ENCODE results near the gene HSD17B1. TPM values are rescaled to one million over a fixed set of nuclear protein-coding genes. Genes with fewer than 3 reads are reported as not detected.

HSD17B1 gene
- total and polyA plus RNA-seq, 2 donors (not counting 3 experiments of a cell fraction or from before 2014, with no cell fraction given): 0.22 to 1.0 TPM

DNA sequence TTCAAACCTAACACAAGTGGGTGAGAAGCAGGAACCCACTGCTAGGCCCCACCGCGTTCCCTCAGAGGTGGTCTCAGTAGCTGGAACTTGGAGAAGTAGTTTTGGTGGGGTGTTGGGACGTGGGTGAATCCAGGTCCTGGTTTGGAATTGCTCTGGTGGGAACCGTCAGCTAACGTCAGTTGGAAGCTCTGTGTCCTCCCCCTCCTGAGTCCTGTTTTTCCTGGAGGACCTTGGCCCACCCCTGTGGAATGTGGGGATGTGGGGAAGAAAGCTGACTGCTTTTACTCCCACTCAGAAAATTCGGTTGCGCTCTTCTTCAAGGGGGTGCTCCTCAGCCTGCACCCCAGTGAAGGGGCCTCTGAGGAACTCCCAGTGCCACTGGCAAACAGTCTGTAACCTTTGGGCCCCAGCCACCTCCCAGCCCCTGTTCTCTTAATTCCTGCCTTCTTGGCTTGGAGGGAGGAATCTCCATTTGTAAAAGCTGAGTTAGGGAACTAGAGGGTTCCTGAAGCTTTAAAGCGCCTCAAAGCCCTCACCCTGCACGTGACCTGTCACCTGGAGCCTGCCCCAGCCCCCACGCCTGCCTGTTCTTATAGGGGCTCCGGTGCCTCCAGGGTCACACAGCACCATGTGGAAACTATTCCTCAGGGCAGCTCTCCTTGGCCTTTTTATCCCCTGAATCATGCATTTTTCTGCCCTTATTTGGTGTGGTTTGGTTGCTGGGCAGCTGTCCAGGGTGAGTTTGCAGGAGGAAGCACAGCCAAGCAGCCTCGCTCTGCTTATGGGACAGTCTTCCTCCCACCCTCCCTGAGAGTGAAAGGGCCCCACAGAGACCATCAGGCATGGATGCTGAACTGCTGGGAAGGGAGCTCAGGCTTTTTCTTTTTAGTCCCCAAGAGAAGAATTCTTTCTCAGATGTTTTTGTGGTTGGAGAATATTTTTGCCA is 32.9 kb upstream of the HSD17B1 start:
- H4K20me1 ChIP-seq (replicated peaks; ENCODE audit: control insufficient read depth, extremely low read depth, insufficient read depth, low read length): no peaks in the 10 kb centered on the region
- peak overlapping the region in 1 of 3 experiments; percentile 20 for H3K4me3 ChIP-seq (replicated peaks in 1 of 3; ENCODE audit: insufficient read depth in 1 of 3, low read depth in 1 of 3, low read length in 3 of 3)
- FAIRE-seq (peak; percentile 98), DNase-seq (ENCODE audit: low read depth, low spot score) (peak; percentile 98)
- H3K4me2 ChIP-seq (ENCODE audit: insufficient read depth, low read length): peak overlapping the region; percentile 48
- peak overlapping the region; percentile 97 for H3K9ac ChIP-seq (replicated peaks; ENCODE audit: extremely low read depth, insufficient read depth, low read length)
- H3K27me3 ChIP-seq (ENCODE audit: control insufficient read depth in 2 of 2, insufficient read depth in 2 of 2, low read length in 2 of 2): no peaks in the 10 kb centered on the region
- H3K4me1 ChIP-seq (ENCODE audit: control insufficient read depth, extremely low read depth, insufficient read depth, low read length): peaks cover 58% of the 10 kb centered on the region
- TF ChIP-seq MYC (IDR thresholded peaks at IDR 0.05; ENCODE audit: low read depth, low read length): peak; percentile 69
- peak; percentile 78 for TF ChIP-seq POLR2AphosphoS5 (IDR thresholded peaks at IDR 0.05; ENCODE audit: insufficient read depth, low read depth, low read length)
- peak; percentile 73 for TF ChIP-seq JUN (IDR thresholded peaks at IDR 0.05; ENCODE audit: borderline replicate concordance, insufficient read depth, insufficient read length, low read depth)
- TF ChIP-seq, protein P1, sequence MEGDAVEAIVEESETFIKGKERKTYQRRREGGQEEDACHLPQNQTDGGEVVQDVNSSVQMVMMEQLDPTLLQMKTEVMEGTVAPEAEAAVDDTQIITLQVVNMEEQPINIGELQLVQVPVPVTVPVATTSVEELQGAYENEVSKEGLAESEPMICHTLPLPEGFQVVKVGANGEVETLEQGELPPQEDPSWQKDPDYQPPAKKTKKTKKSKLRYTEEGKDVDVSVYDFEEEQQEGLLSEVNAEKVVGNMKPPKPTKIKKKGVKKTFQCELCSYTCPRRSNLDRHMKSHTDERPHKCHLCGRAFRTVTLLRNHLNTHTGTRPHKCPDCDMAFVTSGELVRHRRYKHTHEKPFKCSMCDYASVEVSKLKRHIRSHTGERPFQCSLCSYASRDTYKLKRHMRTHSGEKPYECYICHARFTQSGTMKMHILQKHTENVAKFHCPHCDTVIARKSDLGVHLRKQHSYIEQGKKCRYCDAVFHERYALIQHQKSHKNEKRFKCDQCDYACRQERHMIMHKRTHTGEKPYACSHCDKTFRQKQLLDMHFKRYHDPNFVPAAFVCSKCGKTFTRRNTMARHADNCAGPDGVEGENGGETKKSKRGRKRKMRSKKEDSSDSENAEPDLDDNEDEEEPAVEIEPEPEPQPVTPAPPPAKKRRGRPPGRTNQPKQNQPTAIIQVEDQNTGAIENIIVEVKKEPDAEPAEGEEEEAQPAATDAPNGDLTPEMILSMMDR (IDR thresholded peaks at IDR 0.05; ENCODE audit: extremely low read depth in 1 of 2, insufficient read depth in 1 of 2, low read depth in 1 of 2, low read length in 2 of 2): no peak
- peak; percentile 60 for TF ChIP-seq POLR2A (IDR thresholded peaks at IDR 0.05; ENCODE audit: low read depth, low read length)
- peak; percentile 78 for TF ChIP-seq FOS (IDR thresholded peaks at IDR 0.05; ENCODE audit: borderline replicate concordance, insufficient read depth, low read length)
- peak; percentile 39 for TF ChIP-seq GATA2 (IDR thresholded peaks at IDR 0.05; ENCODE audit: insufficient read depth, insufficient read length, low read depth, low read length)
- TF ChIP-seq, protein P2, sequence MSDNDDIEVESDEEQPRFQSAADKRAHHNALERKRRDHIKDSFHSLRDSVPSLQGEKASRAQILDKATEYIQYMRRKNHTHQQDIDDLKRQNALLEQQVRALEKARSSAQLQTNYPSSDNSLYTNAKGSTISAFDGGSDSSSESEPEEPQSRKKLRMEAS (IDR thresholded peaks at IDR 0.05; ENCODE audit: insufficient read depth, insufficient read length): peak; percentile 74
- no peak for TF ChIP-seq EZH2 (IDR thresholded peaks at IDR 0.05; ENCODE audit: borderline replicate concordance, low read depth, low read length, severe bottlenecking)
- intact Hi-C loops (cut with micrococcal nuclease): loop anchor here (1.0 to 10.0 kb wide), 3 partner anchors 97 to 495 kb away; partner anchors contain the start of genes CAVIN1 and NKIRAS2
- no peaks in the 10 kb centered on the region for H3K79me2 ChIP-seq (ENCODE audit: control insufficient read depth, insufficient read depth, low read length)
- H3K27ac ChIP-seq (ENCODE audit: insufficient read depth, low read depth, low read length): peak overlapping the region; percentile 100
- ChIA-PET CTCF (interaction anchor here (0.6 to 5.4 kb wide), 22 partner anchors 7 to 335 kb away, joined by 3 to 190 read pairs (median 5); partner anchors contain the start of genes CAVIN1, NAGLU and STAT3), POLR2A (interaction anchor here (0.9 to 4.5 kb wide), 11 partner anchors 16 to 208 kb away, joined by 4 to 38 read pairs (median 7); partner anchors contain the start of genes CAVIN1, NAGLU and STAT3)
- H3K9me1 ChIP-seq (replicated peaks; ENCODE audit: control insufficient read depth, extremely low read depth, insufficient read depth, low read length): no peaks in the 10 kb centered on the region
- dilution Hi-C loops (cut with MboI; ENCODE audit: extremely low pct_ligation_motif_present, low sequenced_read_pairs): loop anchor here (25.0 kb wide), 1 partner anchor 183 kb away; no protein-coding TSS in a partner anchor
- H3K36me3 ChIP-seq (ENCODE audit: control insufficient read depth in 2 of 2, extremely low read depth in 1 of 2, insufficient read depth in 2 of 2, low read length in 2 of 2): no peaks in the 10 kb centered on the region
- BruUV-seq (replicated peaks): TSS peak; percentile 45
- no peaks in the 10 kb centered on the region for H3K9me3 ChIP-seq (replicated peaks; ENCODE audit: control insufficient read depth, insufficient read depth, low read length)
- no peak overlapping the region for H2AFZ ChIP-seq (ENCODE audit: low read depth, low read length)
